ENCODE results near the gene DEFB124.

Gene DEFB124

GRCh38 chr20:31476643-31477215 lies 1.8 kb upstream of the DEFB124 start:
- TF ChIP-seq RAD21 (IDR thresholded peaks at IDR 0.05; ENCODE audit: low read depth) = no peak
- no peak for TF ChIP-seq CEBPB (IDR thresholded peaks at IDR 0.05)
- no peak for TF ChIP-seq CREB1 (IDR thresholded peaks at IDR 0.05; ENCODE audit: low read depth)
- TF ChIP-seq TEAD4 (IDR thresholded peaks at IDR 0.05) = no peak
- no peak for TF ChIP-seq TCF12 (IDR thresholded peaks at IDR 0.05; ENCODE audit: low read depth)
- no peak for TF ChIP-seq REST (IDR thresholded peaks at IDR 0.05; ENCODE audit: low read depth)
- no peak for TF ChIP-seq MAX (IDR thresholded peaks at IDR 0.05)
- no peak for TF ChIP-seq ZBTB7A (IDR thresholded peaks at IDR 0.05; ENCODE audit: low read depth)
- TF ChIP-seq EGR1 (IDR thresholded peaks at IDR 0.05) = no peak
- TF ChIP-seq, protein P1, sequence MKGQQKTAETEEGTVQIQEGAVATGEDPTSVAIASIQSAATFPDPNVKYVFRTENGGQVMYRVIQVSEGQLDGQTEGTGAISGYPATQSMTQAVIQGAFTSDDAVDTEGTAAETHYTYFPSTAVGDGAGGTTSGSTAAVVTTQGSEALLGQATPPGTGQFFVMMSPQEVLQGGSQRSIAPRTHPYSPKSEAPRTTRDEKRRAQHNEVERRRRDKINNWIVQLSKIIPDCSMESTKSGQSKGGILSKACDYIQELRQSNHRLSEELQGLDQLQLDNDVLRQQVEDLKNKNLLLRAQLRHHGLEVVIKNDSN (IDR thresholded peaks at IDR 0.05) = no peak

DNA sequence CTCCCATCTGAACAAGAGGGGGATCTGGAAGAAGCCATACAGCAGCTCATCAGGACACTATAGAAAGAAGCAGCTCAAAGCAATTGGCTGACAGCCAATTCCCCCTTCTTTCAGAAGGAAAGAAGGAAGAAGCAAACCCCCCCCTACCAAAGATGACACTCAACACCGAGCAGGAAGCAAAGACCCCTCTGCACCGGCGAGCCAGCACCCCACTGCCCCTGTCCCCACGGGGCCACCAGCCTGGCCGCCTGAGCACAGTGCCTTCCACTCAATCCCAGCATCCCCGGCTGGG lies 1.3 kb upstream of the DEFB124 start:
- TF ChIP-seq TCF12 (IDR thresholded peaks at IDR 0.05; ENCODE audit: low read depth) (no peak), NFIC (IDR thresholded peaks at IDR 0.05) (peak; percentile 38; the same call in 1 of the 2 replicates)

DNA sequence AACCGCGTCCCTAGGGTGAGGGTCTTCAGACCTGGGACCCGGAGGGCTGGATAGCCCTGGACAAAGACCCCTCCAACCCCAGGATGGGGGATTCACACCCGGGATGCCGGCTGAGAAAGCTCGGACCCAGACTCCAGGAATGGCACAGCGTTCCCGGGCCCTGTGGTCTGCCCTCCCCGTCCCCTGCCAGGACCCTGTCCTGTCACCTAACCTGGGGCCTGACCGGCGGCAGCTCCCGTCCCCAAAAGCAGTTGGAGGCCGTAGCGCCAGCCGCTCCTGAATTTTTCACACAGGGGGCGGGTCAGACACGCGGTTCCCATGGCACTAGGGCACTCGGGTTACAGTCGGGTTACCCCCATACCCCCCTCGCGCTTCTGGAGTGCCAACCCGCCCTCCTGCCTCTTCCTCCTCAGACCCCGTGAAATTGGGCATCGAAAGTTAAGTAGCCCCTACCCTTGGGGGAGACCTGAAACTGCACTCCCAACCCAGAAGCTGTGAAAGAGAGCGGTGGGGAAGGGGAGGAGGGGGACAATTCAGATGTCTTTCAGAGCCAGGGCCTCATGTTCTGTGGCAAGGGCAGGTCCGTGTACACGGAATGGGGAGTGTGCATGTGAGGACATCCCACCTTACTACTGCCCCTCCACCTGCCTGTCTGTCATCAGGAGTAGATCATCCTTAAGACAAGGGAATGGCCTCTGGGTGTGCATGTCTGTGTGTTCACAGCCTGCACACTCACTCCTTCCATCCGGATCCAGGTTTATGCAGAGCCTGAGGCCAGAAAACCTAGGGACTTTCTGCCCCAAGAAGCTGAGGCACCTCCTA lies 756 bp upstream of the DEFB124 start:
- TF ChIP-seq EP300 (IDR thresholded peaks at IDR 0.05; ENCODE audit: borderline replicate concordance) (no peak), ZBTB7A (IDR thresholded peaks at IDR 0.05; ENCODE audit: low read depth) (no peak; the same call in 1 of the 2 replicates), CREB1 (IDR thresholded peaks at IDR 0.05; ENCODE audit: low read depth) (no peak), RAD21 (IDR thresholded peaks at IDR 0.05; ENCODE audit: low read depth) (no peak), TAF1 (IDR thresholded peaks at IDR 0.05; ENCODE audit: low read depth) (no peak), CEBPB (IDR thresholded peaks at IDR 0.05) (no peak), EGR1 (IDR thresholded peaks at IDR 0.05) (no peak), FOXM1 (IDR thresholded peaks at IDR 0.05; ENCODE audit: borderline replicate concordance, low read depth) (no peak), YY1 (IDR thresholded peaks at IDR 0.05; ENCODE audit: low read depth) (no peak), TEAD4 (IDR thresholded peaks at IDR 0.05) (no peak)
- TF ChIP-seq, protein P1 (IDR thresholded peaks at IDR 0.05) = no peak

DNA sequence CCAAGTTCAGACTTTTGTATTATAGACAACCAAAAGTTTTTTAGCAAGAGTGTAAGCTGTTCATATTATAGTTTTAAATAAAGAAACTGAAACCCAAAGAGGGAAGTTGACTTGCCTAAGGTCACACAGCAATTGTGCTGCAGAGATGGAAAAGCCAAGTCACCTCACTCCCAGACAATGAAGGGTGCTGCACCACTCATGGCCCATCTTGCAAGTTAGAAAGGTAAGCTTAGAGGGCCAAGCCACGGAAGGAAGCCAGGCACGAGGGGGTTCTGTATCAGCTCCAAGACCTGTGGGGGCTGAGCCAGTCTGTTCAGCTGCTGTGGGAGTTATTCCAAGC lies 860 bp downstream of the DEFB124 start:
- no peak for TF ChIP-seq NFIC (IDR thresholded peaks at IDR 0.05)
- TF ChIP-seq EGR1 (IDR thresholded peaks at IDR 0.05) = no peak
- no peak for TF ChIP-seq FOXM1 (IDR thresholded peaks at IDR 0.05; ENCODE audit: borderline replicate concordance, low read depth)
- TF ChIP-seq TEAD4 (IDR thresholded peaks at IDR 0.05) = no peak
- no peak for TF ChIP-seq TCF12 (IDR thresholded peaks at IDR 0.05; ENCODE audit: low read depth)
- TF ChIP-seq TAF1 (IDR thresholded peaks at IDR 0.05; ENCODE audit: low read depth) = no peak
- TF ChIP-seq CEBPB (IDR thresholded peaks at IDR 0.05) = no peak

DNA sequence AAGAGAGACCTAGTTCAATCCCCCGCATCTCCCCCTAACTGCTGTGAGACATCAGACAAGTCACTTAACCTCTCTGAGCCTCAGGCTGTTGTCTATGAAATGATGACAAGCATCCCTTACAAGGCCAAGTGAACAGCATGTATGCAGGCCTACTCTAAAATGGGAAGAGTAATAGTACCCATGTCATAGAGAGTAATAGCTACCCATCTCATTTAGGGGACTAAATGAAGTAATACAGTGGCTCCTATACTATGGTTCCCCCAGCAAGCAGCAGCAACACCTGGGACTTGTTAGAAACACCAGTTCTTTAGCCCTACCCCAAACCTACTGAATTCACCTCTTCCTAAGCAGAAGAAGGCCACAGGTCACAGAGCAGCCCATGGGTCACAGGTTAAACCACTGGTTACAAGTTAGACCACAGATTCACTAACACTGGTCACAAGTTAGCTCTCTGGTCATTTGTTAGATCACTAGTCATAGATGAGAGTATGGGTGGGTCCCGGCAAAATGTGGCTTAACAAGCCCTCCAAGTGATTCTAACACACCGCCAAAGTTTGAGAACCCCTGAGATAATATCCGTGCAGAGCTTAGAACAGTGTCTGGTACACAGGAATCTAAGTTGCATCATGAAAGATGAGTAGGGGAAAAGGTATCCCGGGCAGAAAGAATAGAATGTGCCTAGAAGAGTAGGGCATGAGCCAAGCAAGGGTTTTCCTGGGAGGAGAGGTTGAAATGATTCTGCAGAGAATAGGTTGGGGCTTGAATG lies 1.4 kb downstream of the DEFB124 start:
- no peak for TF ChIP-seq CREB1 (IDR thresholded peaks at IDR 0.05; ENCODE audit: low read depth)
- no peak for TF ChIP-seq MAX (IDR thresholded peaks at IDR 0.05)
- no peak for TF ChIP-seq EGR1 (IDR thresholded peaks at IDR 0.05)
- TF ChIP-seq FOXM1 (IDR thresholded peaks at IDR 0.05; ENCODE audit: borderline replicate concordance, low read depth) = no peak
- no peak for TF ChIP-seq ZBTB7A (IDR thresholded peaks at IDR 0.05; ENCODE audit: low read depth)
- no peak for TF ChIP-seq TAF1 (IDR thresholded peaks at IDR 0.05; ENCODE audit: low read depth)
- TF ChIP-seq REST (IDR thresholded peaks at IDR 0.05; ENCODE audit: low read depth) = no peak
- no peak for TF ChIP-seq TCF12 (IDR thresholded peaks at IDR 0.05; ENCODE audit: low read depth)
- no peak for TF ChIP-seq YY1 (IDR thresholded peaks at IDR 0.05; ENCODE audit: low read depth)
- no peak for TF ChIP-seq NFIC (IDR thresholded peaks at IDR 0.05)
- TF ChIP-seq EP300 (IDR thresholded peaks at IDR 0.05; ENCODE audit: borderline replicate concordance) = no peak
- no peak for TF ChIP-seq TEAD4 (IDR thresholded peaks at IDR 0.05)

Measured in Ishikawa (cell line).